ENCODE results near the gene SDK1. TPM values are rescaled to one million over a fixed set of nuclear protein-coding genes. Genes with fewer than 3 reads are reported as not detected.

Gene SDK1
- total and polyA plus RNA-seq, 4 donors = 0.12 to 0.47 (median 0.36) TPM

DNA sequence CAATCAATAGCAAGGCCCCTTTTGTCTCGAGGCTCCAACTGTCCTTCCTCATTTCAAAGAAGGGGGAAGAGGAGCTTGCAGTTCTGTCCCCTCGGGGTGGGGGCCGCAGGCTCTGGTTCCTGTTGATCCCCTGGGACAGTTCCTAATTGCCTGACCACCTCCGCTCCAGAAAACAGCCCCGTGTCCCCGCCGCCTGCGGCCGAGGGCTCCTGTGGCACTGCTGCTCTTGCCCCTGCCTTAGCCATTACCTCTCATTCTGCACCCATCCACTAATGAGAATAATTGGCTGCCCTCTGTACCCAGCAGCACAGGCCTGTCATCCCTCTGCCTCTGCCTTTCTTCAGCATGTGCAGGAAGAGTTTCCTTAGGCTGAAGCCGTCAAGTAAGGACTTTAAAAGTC is 712.7 kb downstream of the SDK1 start:
- H3K4me3 ChIP-seq (ENCODE audit: low read depth in 1 of 3, low read length in 3 of 3) = no peak overlapping the region
- H3K9me3 ChIP-seq (ENCODE audit: control insufficient read depth in 4 of 4, low read length in 3 of 4) = peaks cover 3 to 4% (median 3%) of the 10 kb centered on the region in 4 donors
- peak; percentile 19 for DNase-seq (ENCODE audit: low spot score)
- no peaks in the 10 kb centered on the region for H3K36me3 ChIP-seq (ENCODE audit: control insufficient read depth in 4 of 4, insufficient read depth in 3 of 4, low read depth in 1 of 4, low read length in 3 of 4)
- H3K9ac ChIP-seq (ENCODE audit: low read depth in 1 of 2, low read length in 2 of 2) = no peak overlapping the region
- H3K4me1 ChIP-seq (ENCODE audit: control insufficient read depth in 4 of 4, insufficient read depth in 4 of 4, low read length in 3 of 4) = peaks cover 0 to 7% (median 5%) of the 10 kb centered on the region in 4 donors
- TF ChIP-seq RAD21 (IDR thresholded peaks at IDR 0.05) (no peak), TAF1 (conservative IDR thresholded peaks at IDR 0.05) (no peak), YY1 (IDR thresholded peaks at IDR 0.05) (no peak), NR2F2 (IDR thresholded peaks at IDR 0.05) (no peak), SP1 (IDR thresholded peaks at IDR 0.05) (no peak), EGR1 (IDR thresholded peaks at IDR 0.05; ENCODE audit: low read depth in 2 of 2) (no peak), FOXA2 (IDR thresholded peaks at IDR 0.05) (no peak), JUND (IDR thresholded peaks at IDR 0.05) (no peak), FOXA1 (IDR thresholded peaks at IDR 0.05) (no peak)
- TF ChIP-seq, protein P1, sequence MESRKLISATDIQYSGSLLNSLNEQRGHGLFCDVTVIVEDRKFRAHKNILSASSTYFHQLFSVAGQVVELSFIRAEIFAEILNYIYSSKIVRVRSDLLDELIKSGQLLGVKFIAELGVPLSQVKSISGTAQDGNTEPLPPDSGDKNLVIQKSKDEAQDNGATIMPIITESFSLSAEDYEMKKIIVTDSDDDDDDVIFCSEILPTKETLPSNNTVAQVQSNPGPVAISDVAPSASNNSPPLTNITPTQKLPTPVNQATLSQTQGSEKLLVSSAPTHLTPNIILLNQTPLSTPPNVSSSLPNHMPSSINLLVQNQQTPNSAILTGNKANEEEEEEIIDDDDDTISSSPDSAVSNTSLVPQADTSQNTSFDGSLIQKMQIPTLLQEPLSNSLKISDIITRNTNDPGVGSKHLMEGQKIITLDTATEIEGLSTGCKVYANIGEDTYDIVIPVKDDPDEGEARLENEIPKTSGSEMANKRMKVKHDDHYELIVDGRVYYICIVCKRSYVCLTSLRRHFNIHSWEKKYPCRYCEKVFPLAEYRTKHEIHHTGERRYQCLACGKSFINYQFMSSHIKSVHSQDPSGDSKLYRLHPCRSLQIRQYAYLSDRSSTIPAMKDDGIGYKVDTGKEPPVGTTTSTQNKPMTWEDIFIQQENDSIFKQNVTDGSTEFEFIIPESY (IDR thresholded peaks at IDR 0.05) = no peak
- TF ChIP-seq, protein P2, sequence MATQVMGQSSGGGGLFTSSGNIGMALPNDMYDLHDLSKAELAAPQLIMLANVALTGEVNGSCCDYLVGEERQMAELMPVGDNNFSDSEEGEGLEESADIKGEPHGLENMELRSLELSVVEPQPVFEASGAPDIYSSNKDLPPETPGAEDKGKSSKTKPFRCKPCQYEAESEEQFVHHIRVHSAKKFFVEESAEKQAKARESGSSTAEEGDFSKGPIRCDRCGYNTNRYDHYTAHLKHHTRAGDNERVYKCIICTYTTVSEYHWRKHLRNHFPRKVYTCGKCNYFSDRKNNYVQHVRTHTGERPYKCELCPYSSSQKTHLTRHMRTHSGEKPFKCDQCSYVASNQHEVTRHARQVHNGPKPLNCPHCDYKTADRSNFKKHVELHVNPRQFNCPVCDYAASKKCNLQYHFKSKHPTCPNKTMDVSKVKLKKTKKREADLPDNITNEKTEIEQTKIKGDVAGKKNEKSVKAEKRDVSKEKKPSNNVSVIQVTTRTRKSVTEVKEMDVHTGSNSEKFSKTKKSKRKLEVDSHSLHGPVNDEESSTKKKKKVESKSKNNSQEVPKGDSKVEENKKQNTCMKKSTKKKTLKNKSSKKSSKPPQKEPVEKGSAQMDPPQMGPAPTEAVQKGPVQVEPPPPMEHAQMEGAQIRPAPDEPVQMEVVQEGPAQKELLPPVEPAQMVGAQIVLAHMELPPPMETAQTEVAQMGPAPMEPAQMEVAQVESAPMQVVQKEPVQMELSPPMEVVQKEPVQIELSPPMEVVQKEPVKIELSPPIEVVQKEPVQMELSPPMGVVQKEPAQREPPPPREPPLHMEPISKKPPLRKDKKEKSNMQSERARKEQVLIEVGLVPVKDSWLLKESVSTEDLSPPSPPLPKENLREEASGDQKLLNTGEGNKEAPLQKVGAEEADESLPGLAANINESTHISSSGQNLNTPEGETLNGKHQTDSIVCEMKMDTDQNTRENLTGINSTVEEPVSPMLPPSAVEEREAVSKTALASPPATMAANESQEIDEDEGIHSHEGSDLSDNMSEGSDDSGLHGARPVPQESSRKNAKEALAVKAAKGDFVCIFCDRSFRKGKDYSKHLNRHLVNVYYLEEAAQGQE (IDR thresholded peaks at IDR 0.05) = no peak
- TF ChIP-seq, protein P3, sequence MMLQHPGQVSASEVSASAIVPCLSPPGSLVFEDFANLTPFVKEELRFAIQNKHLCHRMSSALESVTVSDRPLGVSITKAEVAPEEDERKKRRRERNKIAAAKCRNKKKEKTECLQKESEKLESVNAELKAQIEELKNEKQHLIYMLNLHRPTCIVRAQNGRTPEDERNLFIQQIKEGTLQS (IDR thresholded peaks at IDR 0.05) = no peak
- no peaks in the 10 kb centered on the region for H3K27me3 ChIP-seq (ENCODE audit: control insufficient read depth in 4 of 4, insufficient read depth in 4 of 4, low read length in 3 of 4)
- WGBS = 83% methylated on average over 10 of the region's 10 CpGs
- H3K27ac ChIP-seq (ENCODE audit: low read depth in 1 of 2, low read length in 2 of 2) = no peak overlapping the region

DNA sequence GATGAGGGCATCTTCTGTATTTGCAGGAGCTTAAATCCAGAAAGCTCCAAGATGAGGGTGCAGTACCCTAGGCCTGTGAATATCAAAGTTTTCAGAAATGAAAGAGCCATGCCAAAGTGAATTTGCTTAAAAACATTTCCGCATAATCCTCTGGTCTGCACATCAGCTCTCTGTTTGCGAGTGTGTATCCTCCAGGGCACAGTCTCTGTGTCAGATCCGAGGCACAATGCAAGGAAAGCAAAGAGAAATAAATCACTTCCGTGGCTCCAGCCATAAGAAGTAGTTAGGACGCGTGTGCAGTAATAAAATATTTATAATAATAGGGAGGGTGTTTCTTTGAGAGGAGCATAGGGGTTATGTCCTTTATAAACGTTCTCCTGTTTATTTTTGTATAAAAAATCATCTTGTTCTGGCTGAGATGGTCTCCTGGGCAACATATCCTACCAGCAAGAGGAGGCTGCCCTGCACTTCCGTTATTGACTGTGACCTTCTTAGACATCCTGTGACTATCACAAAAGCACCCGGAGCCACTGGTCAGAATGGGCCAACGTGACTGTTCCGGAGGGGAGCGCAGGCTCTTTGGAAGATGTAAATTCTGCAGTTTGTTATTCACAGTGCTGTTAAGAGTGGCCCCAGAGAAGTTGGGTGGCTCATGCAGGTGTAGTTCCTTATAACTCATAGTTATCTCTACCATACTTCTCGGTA is 713.4 kb downstream of the SDK1 start:
- Histone ChIP-seq H3K4me3 (ENCODE audit: low read depth in 1 of 3, low read length in 3 of 3) (no peak overlapping the region), H3K27ac (ENCODE audit: low read depth in 1 of 2, low read length in 2 of 2) (no peak overlapping the region), H3K36me3 (ENCODE audit: control insufficient read depth in 4 of 4, insufficient read depth in 3 of 4, low read depth in 1 of 4, low read length in 3 of 4) (no peaks in the 10 kb centered on the region), H3K9me3 (ENCODE audit: control insufficient read depth in 4 of 4, low read length in 3 of 4) (peaks cover 5 to 8% (median 7%) of the 10 kb centered on the region in 4 donors), H3K9ac (ENCODE audit: low read depth in 1 of 2, low read length in 2 of 2) (no peak overlapping the region), H3K4me1 (ENCODE audit: control insufficient read depth in 4 of 4, insufficient read depth in 4 of 4, low read length in 3 of 4) (peaks cover 0 to 7% (median 5%) of the 10 kb centered on the region in 4 donors), H3K27me3 (ENCODE audit: control insufficient read depth in 4 of 4, insufficient read depth in 4 of 4, low read length in 3 of 4) (no peaks in the 10 kb centered on the region)
- peak; percentile 19 for DNase-seq (ENCODE audit: low spot score)
- 75% methylated on average over 13 of the region's 13 CpGs for WGBS
- TF ChIP-seq HNF4A (conservative IDR thresholded peaks at IDR 0.05) (no peak), YY1 (IDR thresholded peaks at IDR 0.05) (no peak), FOXA2 (IDR thresholded peaks at IDR 0.05) (no peak), GABPA (IDR thresholded peaks at IDR 0.05 in 1 of 2, conservative IDR thresholded peaks at IDR 0.05 in 1 of 2) (no peak), TAF1 (conservative IDR thresholded peaks at IDR 0.05) (no peak), RAD21 (IDR thresholded peaks at IDR 0.05) (no peak), HNF4G (IDR thresholded peaks at IDR 0.05) (no peak), EGR1 (IDR thresholded peaks at IDR 0.05; ENCODE audit: low read depth in 2 of 2) (no peak), RXRA (IDR thresholded peaks at IDR 0.05) (no peak), JUND (IDR thresholded peaks at IDR 0.05) (no peak), FOXA1 (IDR thresholded peaks at IDR 0.05) (no peak), NR2F2 (IDR thresholded peaks at IDR 0.05) (no peak)
- TF ChIP-seq, protein P3 (IDR thresholded peaks at IDR 0.05) = no peak
- TF ChIP-seq, protein P4, sequence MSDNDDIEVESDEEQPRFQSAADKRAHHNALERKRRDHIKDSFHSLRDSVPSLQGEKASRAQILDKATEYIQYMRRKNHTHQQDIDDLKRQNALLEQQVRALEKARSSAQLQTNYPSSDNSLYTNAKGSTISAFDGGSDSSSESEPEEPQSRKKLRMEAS (IDR thresholded peaks at IDR 0.05) = no peak
- TF ChIP-seq, protein P5, sequence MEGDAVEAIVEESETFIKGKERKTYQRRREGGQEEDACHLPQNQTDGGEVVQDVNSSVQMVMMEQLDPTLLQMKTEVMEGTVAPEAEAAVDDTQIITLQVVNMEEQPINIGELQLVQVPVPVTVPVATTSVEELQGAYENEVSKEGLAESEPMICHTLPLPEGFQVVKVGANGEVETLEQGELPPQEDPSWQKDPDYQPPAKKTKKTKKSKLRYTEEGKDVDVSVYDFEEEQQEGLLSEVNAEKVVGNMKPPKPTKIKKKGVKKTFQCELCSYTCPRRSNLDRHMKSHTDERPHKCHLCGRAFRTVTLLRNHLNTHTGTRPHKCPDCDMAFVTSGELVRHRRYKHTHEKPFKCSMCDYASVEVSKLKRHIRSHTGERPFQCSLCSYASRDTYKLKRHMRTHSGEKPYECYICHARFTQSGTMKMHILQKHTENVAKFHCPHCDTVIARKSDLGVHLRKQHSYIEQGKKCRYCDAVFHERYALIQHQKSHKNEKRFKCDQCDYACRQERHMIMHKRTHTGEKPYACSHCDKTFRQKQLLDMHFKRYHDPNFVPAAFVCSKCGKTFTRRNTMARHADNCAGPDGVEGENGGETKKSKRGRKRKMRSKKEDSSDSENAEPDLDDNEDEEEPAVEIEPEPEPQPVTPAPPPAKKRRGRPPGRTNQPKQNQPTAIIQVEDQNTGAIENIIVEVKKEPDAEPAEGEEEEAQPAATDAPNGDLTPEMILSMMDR (IDR thresholded peaks at IDR 0.05; ENCODE audit: low read depth, low read length, missing input control) = no peak
- TF ChIP-seq, protein P2 (IDR thresholded peaks at IDR 0.05) = no peak

Measured in liver (tissue), 9 donors.